Psoas muscle (tissue), 8 donors: ENCODE measurements around the gene BOK. TPM values are rescaled to one million over a fixed set of nuclear protein-coding genes. Genes with fewer than 3 reads are reported as not detected.
A peak's percentile ranks its signal among the peaks of the same experiment; 100 is the strongest.

Source experiments
- ATAC-seq, 4 donors: fragments of 200-7000 bp; cut with Tn5 transposase; one replicate each; pipeline ENCODE4 v1.9.1; 2020; ENCODE audit warnings: moderate library complexity in 3 of 4, mild to moderate bottlenecking in 2 of 4
- DNase-seq, 2 donors: peaks; one replicate each; pipeline ENCODE4 v3.0.0-alpha.2; 2020
- H3K27ac ChIP-seq: fragments of 200-600 bp; one replicate; pipeline ENCODE4 v1.8.0; 2022
- H3K27me3 ChIP-seq, 3 donors: fragments of 200-600 bp in 1 of 3; one replicate each; pipeline versions ENCODE4 v1.6.1 to v1.8.0; 2013 to 2022; ENCODE audit warnings: low read length in 2 of 3, mild to moderate bottlenecking in 2 of 3, moderate library complexity in 1 of 3; ENCODE audit not compliant: insufficient read depth in 3 of 3
- H3K36me3 ChIP-seq, 2 donors: fragments of 200-600 bp in 1 of 2; one replicate each; pipeline versions ENCODE4 v1.6.1 to v1.8.0; 2013 to 2022; ENCODE audit warnings: low read depth in 1 of 2, mild to moderate bottlenecking in 1 of 2, moderate library complexity in 1 of 2; ENCODE audit not compliant: insufficient read depth in 1 of 2
- H3K4me1 ChIP-seq: fragments of 200-600 bp; one replicate; pipeline ENCODE4 v1.8.0; 2022
- H3K4me3 ChIP-seq: fragments of 200-600 bp; one replicate; pipeline ENCODE4 v1.8.0; 2022; ENCODE audit warnings: mild to moderate bottlenecking
- H3K9me3 ChIP-seq: fragments of 200-600 bp; one replicate; pipeline ENCODE4 v1.8.0; 2022
- WGBS, 3 donors: extraction: QIAGEN DNeasy Blood & Tissue Kit; methylation state at CpG; one replicate each; pipeline versions ENCODE4 v1.1.6 to v1.1.7; 2013; 5-methylcytosine and 5-hydroxymethylcytosine counted together
- intact Hi-C, 2 donors: fragments of 100-400 bp; cut with DNase I; formaldehyde crosslinking; loops; one replicate each; pipeline versions ENCODE4 v1.11.0 to v1.14.2; 2022
- polyA plus RNA-seq, 3 donors: library from polyadenylated mRNA; stranded (reverse); fragments of 200-250 nt; gene quantifications; one replicate each; pipeline ENCODE4 v1.2.3, GENCODE V29; 2013
- total RNA-seq, 4 donors: library from RNA; stranded (reverse); fragmentation: NEBNext Ultra II Directional in 2 of 4; extraction: Animal tissue kit (Norgen Biotek cat#: 25700) in 2 of 4; gene quantifications; one replicate each; pipeline versions ENCODE4 v1.2.1 to v1.2.4, GENCODE V29; 2021 to 2023
- TF ChIP-seq, protein P1 (sequence below): fragments of 200-600 bp; IDR thresholded peaks from one replicate; pipeline ENCODE4 v1.8.0; 2022; ENCODE audit warnings: antibody characterized with exemption
- donor health status: healthy with polysubstance abuse.
- donor health status: DM: no; HTN: no; CAD: no; lungs with moderate emphysema.
- donor health status: Bipolar disorder and iron deficiency.
- donor health status: healthy.
- donor health status: DM: yes; HTN: yes; CAD: no.
- donor health status: DM: no; HTN: no; CAD: no.
- donor health status: DM: no; HTN: no; CAD: no.
- donor health status: DM: yes; HTN: yes; CAD: no.

BOK gene
- total and polyA plus RNA-seq, 7 donors, result 1.3 to 12.8 (median 3.6) TPM

DNA sequence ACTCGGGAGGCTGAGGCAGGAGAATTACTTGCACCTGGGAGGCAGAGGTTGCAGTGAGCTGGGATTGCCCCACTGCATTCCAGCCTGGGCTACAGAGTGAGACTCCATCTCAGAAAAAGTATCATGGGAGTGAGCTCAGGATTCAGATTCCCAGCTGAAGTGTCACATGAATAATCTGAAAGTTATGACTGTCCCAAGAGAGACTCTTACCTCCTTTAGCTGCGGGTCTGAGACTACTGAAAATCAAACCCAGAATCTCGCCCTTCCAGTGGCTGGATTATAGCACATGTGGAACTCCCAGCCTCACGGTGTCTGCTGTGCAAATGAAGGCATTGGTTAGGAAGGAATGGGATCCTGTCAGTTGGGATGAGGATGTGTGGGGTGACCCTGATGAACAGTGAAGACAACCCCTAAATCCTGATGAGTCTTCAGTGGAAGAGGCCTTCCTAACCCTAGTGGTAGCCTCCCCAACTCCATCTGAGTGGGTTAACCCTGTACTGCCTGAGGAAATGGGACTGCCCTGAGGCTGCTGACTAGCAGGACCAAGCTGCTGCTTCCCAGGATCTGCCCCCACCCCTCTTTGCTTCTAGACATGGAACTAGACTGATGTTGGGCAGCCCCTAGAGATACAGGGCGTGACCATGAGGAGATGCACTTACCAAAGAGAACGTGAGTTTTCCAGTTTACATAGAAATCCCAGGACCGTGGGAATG lies 16.5 kb downstream of the BOK start:
- Histone ChIP-seq H3K4me1 (no peaks in the 10 kb centered on the region), H3K27ac (no peak overlapping the region), H3K36me3 (peaks cover 0 to 19% of the 10 kb centered on the region in 2 donors), H3K9me3 (no peaks in the 10 kb centered on the region), H3K4me3 (no peak overlapping the region), H3K27me3 (no peaks in the 10 kb centered on the region)
- ATAC-seq (no peak), DNase-seq (peak in 1 of 2 donors; percentile 19)
- WGBS, 3 donors, result 79 to 82% (median 81%) methylated on average over 7 of the region's 7 CpGs
- intact Hi-C loops, result no loop called here
- TF ChIP-seq, protein P1, sequence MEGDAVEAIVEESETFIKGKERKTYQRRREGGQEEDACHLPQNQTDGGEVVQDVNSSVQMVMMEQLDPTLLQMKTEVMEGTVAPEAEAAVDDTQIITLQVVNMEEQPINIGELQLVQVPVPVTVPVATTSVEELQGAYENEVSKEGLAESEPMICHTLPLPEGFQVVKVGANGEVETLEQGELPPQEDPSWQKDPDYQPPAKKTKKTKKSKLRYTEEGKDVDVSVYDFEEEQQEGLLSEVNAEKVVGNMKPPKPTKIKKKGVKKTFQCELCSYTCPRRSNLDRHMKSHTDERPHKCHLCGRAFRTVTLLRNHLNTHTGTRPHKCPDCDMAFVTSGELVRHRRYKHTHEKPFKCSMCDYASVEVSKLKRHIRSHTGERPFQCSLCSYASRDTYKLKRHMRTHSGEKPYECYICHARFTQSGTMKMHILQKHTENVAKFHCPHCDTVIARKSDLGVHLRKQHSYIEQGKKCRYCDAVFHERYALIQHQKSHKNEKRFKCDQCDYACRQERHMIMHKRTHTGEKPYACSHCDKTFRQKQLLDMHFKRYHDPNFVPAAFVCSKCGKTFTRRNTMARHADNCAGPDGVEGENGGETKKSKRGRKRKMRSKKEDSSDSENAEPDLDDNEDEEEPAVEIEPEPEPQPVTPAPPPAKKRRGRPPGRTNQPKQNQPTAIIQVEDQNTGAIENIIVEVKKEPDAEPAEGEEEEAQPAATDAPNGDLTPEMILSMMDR, result no peak

DNA sequence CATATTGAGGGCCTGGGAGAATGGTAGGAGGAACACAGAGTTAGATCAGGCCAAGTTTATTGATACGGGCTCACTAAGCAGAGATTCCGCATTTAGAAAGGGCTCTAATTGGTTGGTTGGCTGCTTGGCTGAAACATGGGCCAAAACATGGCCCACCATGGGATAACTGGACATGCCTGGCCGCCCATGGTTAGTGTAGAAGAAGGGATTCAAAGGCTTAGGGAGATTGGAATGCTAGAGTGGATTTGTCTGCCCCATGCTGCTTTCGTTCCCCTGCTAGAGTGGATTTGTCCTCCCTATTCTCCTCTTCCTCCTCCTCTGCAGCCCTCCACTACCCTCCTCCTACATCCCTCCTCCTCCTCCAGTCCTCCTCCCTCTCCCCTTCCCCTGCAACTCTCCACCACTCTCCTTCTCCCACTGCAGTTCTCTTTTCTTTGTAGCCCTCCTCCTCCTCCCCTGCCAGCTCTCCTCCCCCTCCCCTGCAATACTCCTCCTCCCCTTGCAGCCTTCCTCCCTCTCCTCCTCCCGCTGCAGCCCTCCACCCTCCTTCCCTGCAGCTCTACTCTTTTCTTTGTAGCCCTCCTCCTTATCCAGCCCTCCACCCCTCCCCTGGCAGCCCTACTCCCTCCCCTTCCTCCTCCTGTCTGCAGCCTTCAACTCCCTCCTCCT lies 17.2 kb downstream of the BOK start:
- intact Hi-C loops, result no loop called here
- H3K4me1 ChIP-seq, result no peaks in the 10 kb centered on the region
- 72 to 86% (median 81%) methylated on average over 5 of the region's 5 CpGs for WGBS, 3 donors
- peaks cover 0 to 19% of the 10 kb centered on the region in 2 donors for H3K36me3 ChIP-seq
- peak in 1 of 2 donors; percentile 4 for DNase-seq
- no peak for ATAC-seq
- H3K4me3 ChIP-seq, result no peak overlapping the region
- H3K9me3 ChIP-seq, result no peaks in the 10 kb centered on the region
- TF ChIP-seq, protein P1, result no peak
- no peak overlapping the region for H3K27ac ChIP-seq
- H3K27me3 ChIP-seq, result no peaks in the 10 kb centered on the region

DNA sequence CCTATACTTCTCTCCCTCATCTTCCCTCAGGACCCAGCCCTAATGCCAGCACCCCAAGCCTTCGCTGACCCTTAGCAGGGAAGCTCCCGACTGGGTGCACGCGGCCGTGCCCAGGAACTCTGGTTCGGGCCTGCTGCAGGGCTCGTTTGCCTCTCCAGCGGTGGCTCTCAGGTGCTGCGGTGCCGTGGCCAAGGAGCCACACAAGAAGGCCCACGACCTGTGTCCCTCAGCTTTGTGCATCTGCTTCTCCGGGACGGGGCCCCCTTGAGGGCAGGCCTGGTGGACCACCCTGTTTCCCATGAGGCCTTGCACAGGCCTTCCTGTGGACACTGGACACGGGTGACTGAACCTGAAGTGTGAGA lies 17.7 kb downstream of the BOK start:
- no peak overlapping the region for H3K27ac ChIP-seq
- intact Hi-C loops, result no loop called here
- no peak overlapping the region for H3K4me3 ChIP-seq
- H3K4me1 ChIP-seq, result no peaks in the 10 kb centered on the region
- no peaks in the 10 kb centered on the region for H3K9me3 ChIP-seq
- peaks cover 0 to 19% of the 10 kb centered on the region in 2 donors for H3K36me3 ChIP-seq
- WGBS, 3 donors, result 79 to 88% (median 83%) methylated on average over 14 of the region's 14 CpGs
- ATAC-seq, result no peak
- TF ChIP-seq, protein P1, result no peak
- peak in 1 of 2 donors; percentile 44 for DNase-seq
- H3K27me3 ChIP-seq, result no peaks in the 10 kb centered on the region

DNA sequence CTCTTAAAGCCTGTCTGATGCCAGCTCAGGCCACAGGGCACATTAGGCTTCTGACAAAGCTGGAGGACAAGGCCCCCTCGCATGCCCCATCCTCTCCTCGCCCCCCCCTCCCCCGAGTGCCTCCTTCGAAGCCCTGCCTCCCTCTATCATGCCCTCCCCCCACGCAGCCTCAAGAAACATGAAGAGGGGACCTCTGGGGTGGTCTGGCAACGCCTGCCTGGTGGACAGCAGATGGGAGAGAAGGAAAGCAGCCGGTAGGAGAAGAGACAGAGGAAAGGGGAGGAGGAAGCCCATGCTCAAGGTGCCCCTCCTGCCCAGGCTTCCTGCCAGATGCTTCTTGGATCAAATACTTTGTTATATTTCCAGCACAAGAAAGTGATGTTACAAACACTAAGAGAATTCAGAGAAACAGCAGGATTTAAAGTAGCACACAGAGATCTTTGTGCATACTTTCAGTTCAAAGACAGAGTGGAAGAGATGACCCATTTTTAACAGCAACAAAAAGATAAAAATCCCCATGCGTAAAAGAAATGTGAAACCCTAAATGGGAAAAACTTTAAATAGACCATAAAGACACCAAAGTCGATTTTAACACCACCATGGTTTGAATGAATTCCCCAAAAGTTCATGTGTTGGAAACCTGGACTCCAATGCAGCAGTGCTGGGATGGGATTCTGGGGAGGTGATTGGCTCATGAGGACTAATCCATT lies 19.0 kb downstream of the BOK start:
- TF ChIP-seq, protein P1, result no peak
- no peak overlapping the region for H3K27ac ChIP-seq
- no peaks in the 10 kb centered on the region for H3K27me3 ChIP-seq
- WGBS, 3 donors, result 43 to 52% (median 45%) methylated on average over 9 of the region's 9 CpGs
- H3K36me3 ChIP-seq, result peaks cover 0 to 30% of the 10 kb centered on the region in 2 donors
- intact Hi-C loops, result no loop called here
- DNase-seq, result peak in 1 of 2 donors; percentile 5
- ATAC-seq, result no peak
- no peak overlapping the region for H3K4me3 ChIP-seq
- H3K4me1 ChIP-seq, result no peaks in the 10 kb centered on the region
- no peaks in the 10 kb centered on the region for H3K9me3 ChIP-seq
